NOMO-1 (cell line): Measurements from ENCODE around the gene CD164.
"Not testable (repeated sequence)": the region's sequence is repeated elsewhere in the genome, so short reads cannot be mapped to it uniquely, and the experiment has no call there.

ENCODE experiments used
- DNase-seq, 2 experiments: peaks; one replicate each; lab custom pipeline; 2025; ENCODE audit not compliant: unreplicated experiment in 2 of 2; lab: John Stamatoyannopoulos, UW

The CD164 gene

GRCh38 chr6:109377717-109378116 is 4.5 kb downstream of the CD164 start:
- DNase-seq: no peak

DNA sequence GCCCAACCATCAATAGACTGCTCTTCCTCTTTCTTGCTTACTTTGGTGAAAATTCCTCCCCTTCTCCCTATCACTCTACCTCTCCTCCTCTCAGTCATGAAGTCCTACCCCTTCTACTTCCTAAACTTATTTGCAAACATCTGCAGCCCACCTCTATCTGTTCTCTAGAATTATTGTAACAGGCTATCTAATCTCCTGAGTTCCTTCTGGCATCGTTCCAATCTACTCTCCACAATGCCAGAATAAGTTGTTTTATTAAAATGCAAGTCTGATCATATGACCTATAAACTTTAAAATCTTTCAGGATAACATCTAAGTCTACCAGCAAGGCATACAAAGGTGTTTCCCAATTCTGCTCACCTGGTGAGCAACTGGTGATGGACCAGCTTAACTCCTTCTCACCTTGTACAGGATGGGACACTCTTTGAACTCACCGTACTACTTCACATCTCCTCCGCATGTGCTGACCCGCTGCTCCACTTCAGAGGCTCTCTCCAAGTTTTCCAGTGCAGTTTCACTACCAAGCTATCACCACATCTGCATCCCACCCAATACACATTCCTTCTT is 7.9 kb downstream of the CD164 start:
- no peak for DNase-seq

DNA sequence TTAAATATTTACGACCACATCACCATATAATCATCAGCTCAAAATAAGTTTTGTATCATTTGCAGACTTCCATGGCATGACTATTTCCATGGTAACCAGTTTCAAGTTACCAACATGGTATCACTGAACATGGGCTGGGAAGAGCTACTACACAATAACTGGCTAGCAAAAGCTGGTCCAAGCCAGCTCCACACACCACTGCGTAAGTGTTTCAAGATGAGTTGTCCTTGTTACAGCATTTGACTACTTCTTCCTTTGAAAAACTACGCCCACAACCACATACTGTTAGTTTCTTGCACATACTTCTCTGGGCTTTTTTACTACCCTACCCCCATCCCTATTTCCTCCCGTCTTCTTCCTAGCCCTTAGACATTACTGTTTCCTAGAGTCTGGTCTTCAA is 8.5 kb downstream of the CD164 start:
- DNase-seq: peak; percentile 19 to 33

GRCh38 chr6:109373331-109373730 is 8.9 kb downstream of the CD164 start:
- no peak for DNase-seq

DNA sequence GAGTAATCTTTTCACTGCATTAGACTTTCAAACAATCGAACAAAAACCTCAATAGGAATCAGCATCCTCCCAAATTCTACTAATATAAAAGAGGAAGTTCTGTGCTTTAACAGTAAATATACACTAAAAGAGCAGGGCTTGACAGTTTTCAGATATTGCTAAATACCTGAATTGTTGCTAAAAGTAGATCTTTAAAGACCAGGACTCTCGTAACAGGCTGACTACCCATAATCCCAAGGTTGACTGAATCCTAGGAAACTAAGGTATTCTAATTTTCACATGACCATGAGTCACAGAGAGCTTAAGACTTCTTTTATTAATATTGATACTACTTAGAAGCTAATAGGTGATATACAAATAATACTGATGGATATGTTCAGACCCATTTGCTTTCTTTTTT is 10.1 kb downstream of the CD164 start:
- peak; percentile 47 to 74 for DNase-seq

DNA sequence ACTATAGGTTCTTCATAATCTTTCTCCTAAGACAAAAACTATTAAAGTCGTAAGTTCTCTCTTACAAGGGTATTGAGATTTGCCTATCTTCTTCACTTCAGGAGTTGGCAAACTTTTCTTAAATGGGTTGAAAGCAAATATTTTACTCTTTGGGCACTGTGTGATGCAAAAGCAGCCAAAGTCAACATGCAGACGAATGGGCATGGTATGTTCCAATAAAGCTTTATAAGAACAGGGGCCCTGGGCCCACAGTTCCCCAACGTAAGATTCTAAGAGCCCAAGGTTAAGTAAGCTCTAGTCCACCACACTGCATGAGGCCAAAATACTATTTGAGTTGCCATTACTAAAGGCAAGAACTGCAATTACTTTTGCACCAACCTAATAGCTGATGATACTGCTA is 11.5 kb downstream of the CD164 start:
- DNase-seq: no peak

DNA sequence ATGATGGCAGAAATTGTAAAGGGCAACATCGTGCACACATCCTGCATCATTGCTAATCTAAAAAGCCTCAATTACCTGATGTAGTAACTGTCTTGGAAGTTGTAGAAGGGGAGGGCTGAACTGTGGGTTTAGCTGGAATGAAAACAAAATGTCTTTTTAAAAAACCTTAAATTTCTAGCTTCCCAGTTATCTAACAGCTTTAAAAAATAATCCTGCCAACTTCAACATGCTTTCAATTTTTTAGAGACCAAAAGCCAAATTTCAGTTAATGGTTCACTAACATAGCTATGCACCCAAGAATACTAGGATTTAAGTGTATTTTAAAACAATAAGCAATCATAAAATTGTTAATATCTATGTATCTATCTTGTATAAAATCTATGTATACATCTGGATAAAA is 11.9 kb downstream of the CD164 start:
- DNase-seq: no peak

GRCh38 chr6:109369728-109370127 is 12.5 kb downstream of the CD164 start:
- DNase-seq: no peak

DNA sequence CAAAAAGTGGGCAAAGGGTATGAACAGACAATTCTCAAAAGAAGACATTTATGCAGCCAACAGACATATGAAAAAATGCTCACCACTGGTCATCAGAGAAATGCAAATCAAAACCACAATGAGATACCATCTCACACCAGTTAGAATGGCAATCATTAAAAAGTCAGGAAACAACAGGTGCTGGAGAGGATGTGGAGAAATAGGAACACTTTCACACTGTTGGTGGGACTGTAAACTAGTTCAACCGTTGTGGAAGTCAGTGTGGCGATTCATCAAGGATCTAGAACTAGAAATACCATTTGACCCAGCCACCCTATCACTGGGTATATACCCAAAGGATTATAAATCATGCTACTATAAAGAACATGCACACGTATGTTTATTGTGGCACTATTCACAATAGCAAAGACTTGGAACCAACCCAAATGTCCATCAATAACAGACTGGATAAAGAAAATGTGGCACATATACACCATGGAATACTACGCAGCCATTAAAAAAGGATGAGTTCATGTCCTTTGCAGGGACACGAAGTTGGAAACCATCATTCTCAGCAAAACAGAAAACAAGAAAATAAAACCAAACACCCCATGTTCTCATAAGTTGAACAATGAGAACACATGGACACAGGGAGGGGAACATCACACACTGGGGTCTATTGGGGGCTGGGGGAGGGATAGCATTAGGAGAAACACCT is 17.7 kb downstream of the CD164 start:
- DNase-seq: not testable (repeated sequence)

DNA sequence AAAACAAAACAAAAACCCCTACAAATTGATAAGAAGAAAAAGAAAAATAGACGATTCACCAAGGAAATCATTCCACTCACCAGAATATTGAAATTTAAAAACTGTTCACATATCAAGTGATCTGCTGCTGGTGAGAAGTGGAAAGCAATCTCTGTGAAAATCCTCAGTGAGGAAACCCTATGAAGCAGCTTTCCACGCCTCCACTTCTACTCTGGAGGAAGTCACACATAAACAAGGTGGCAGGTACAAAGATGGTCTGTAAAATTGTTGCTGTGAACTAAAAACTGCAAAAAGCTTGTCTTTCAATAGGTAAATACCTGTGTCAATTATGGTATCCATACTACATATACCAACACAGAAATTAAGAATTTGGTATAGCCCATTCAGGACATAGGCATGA is 18.5 kb downstream of the CD164 start:
- DNase-seq: no peak

DNA sequence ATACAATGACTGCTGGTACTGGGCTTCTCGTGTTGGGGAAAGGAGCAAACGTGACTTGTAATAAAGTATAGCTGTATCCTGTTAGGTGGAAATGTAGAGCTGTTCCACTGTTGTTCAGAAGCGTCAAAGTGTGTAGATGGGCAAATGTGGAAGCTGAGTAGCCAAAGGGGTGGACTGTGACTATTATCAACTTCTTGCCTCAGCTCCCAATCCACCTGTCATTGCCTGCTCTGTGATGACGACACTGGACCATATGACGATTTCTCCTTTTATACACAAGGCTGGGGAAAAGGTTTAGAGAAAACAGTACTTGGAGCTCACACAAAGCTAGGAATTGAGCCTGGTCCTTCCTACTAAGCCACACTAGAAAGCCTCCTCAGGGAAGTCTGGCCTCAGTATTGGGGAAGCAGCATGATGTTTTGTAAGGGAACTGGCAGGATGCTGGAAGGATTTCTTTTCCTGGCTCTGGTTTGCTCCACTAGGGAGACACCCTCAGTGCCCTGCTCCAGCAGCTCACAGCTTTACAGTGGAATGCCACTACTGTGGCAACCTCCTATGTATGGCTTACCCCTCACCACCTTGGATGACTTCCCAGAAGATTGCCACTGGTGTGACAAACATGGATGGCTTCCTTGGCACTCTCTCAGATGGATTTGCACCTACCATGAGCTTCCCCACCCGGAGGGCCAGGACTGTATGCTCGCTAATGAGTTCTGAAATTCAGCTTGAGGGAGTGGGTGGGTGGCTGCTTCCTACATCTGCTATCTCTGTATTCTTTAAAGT is 20.0 kb downstream of the CD164 start:
- DNase-seq: no peak

- no peak for DNase-seq
These were observed 21.5 kb downstream of the CD164 start for GRCh38 chr6:109360791-109361190.

DNA sequence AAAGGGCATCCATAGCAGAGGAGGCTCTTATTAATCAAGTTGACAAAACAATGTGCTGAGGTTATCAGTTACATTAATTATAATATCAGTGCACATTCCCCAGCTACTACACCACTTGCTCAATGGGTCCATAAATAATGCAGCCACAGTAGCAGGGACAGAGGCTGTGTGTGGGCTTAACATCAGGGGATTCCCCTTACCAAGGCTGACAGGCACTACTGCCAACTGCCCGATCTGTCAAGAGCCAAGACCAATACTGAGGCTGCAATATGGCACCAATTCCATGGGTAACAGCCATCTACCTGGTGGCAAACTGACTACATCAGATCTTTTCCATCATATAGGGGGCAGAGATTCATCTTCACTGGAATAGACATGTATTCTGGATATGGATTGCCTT is 22.0 kb downstream of the CD164 start:
- no peak for DNase-seq

- no peak for DNase-seq
These were observed 23.0 kb downstream of the CD164 start for GRCh38 chr6:109359248-109359647.

- DNase-seq: no peak
These were observed 24.1 kb downstream of the CD164 start for GRCh38 chr6:109358204-109358603.

DNA sequence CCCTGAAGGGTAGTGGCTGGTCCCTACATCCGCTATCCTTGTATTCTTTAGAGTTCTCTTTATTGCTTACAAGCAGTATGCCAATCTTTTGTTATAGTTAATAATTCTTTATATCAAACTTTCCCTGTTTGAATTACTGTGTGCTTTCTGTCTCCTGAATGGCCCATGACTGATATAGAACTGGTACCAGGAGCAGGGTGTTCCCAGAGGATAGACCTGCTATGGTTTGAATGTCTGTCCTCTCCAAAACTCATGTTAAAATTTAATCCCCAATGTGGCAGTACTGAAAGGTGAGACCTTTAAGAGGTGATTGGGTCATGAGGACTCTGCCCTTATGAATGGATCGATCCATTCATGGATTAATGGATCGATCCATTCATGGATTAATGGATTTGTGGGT is 26.0 kb downstream of the CD164 start:
- no peak for DNase-seq

- no peak for DNase-seq
These were observed 30.8 kb downstream of the CD164 start for GRCh38 chr6:109351231-109352130.

DNA sequence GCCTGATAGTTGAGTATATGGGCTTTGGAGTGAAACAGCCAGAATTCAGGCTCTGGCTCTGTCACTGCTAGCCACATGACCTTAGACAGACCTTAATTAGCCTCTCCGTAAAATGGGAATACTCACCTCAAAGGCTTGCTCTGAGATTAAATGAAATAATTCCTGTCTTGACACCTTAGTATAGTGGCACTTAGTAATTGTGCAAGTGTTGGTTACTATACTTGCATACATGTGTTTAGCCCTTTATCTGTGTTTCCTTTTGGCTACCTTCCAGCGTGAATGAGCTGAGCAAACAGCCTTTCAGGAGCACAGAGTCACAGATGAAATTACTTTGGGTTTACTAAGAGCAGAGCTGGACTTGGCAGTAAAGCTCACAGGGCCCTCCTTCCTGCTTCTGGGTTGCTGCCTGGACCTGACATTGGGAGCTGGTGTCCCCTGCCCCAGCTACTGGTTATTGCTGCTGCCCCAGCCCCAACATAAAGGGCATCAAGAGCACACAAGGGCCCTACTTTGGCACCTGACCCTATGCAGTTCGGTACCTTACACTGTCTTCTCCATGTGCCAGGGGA is 32.8 kb downstream of the CD164 start:
- peak in 1 of 2 experiments; percentile 7 for DNase-seq

DNA sequence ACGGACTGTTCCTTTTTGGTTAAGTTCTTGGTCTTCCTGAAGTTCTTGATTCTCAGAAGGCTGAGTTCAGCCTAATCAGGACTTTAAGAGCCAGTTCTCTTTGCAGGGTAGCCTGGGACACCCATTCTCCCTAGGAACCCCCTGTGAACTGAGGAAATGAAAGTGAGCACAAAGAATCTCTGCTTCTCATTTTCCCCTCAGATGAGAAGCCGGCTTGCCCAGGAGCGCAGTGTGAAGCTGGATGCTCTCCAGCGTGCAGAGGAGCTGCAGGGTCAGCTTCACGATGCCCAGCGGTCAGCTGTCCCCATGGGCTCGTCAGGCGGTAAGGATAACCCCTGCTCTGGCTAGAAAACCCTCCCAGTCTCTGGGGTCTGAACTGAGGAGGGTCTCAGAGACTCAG is 34.0 kb downstream of the CD164 start:
- no peak for DNase-seq

DNA sequence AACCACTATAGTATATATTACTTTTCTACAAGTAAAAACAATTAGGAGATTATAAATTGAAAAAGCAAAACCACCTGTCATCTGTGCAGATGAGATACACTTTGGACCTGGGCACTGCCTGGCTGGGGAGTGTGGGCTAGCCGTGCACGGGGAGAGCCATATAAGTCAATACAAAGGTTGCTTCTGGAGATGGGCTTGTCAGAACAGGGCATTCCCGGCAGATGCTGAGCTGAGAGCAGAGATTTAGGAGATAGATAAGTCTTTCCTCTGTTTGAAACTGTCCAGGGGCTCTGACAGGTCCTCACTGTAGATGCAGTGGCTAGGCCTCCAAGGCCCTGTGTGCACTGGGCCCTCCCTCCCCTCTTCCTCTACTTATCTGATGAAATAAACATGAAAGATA is 34.5 kb downstream of the CD164 start:
- no peak for DNase-seq

GRCh38 chr6:109345986-109346385 is 36.3 kb downstream of the CD164 start:
- no peak for DNase-seq
